HG03342 (cell line): ENCODE data around the gene EXPH5.
"Not testable (repeated sequence)": the region's sequence is repeated elsewhere in the genome, so short reads cannot be mapped to it uniquely, and the experiment has no call there.

ENCODE experiments used
- ATAC-seq: cut with Tn5 transposase; IDR thresholded peaks from one replicate; pipeline ENCODE4 v1.9.1; 2021; ENCODE audit warnings: mild to moderate bottlenecking, moderate library complexity; ENCODE audit not compliant: unreplicated experiment

Gene EXPH5

GRCh38 chr11:108606495-108607160 is 13.1 kb upstream of the EXPH5 start:
- ATAC-seq, result no peak

GRCh38 chr11:108606070-108606469 is 12.5 kb upstream of the EXPH5 start:
- no peak for ATAC-seq

- not testable (repeated sequence) for ATAC-seq
Measured at GRCh38 chr11:108602818-108603217, 9.2 kb upstream of the EXPH5 start.

DNA sequence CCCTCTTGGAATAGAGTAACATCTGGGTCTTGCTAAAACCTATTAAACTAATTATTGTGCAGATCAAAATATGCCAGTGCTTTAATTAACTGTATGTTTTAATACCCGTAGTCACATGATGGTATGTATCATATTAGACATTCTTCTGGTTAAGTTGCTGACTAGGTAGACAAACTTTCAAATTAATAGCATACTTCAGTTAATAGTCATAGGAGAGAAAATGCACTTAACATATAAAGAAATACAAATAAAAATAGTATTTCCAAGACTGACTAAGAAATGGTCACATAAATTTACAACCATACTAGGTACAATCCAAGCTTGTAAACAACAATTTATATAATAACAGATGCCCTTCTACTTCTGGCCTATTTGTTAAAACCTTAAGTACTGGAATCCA is 7.6 kb upstream of the EXPH5 start:
- ATAC-seq, result no peak

DNA sequence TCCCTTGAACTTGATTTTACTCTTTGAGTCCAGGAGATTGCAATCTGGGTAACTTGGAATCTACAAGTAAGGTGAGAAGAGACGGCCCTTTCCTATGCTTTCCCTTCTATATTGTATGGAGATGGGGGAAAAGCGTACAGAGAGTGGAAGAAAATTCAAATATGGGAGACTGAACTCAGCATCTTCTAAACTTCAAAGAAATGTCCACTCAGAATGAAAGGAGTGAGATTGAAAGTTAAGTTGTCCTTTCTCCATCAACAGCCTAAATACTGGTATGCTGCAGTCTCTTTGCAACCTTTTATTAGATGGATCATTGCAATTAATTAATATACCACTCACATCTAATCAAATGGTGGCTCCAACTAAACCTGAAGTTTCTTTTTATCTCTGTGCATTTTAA is 6.4 kb upstream of the EXPH5 start:
- no peak for ATAC-seq

DNA sequence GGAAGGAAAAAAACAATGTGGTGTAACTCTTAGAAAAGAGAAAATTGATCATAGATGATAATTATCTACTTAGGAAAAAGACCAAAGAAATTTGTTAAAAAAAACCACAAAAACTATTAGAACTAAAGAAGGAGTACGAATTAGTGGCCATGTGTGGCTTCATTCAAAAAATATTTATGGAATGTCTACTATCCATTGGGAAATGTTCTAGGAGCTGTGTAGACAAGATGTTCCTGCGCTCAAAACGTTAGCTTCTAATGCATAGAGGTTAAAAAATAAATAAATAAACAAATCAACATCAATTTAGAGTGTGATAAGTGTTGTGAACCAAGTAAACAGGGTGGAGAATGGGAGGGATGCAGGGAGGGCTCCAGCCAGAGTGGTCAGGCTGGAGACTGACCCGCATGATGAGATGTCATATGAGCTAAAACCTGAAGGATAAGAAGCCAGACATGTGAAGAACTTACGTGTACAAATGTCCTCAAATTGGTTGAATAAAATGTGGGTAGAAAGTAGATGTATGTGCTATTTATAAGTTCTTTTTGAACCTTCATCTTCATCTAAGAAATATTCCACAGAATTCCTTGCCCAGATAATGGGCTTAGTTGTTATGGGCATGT is 4.3 kb upstream of the EXPH5 start:
- no peak for ATAC-seq

DNA sequence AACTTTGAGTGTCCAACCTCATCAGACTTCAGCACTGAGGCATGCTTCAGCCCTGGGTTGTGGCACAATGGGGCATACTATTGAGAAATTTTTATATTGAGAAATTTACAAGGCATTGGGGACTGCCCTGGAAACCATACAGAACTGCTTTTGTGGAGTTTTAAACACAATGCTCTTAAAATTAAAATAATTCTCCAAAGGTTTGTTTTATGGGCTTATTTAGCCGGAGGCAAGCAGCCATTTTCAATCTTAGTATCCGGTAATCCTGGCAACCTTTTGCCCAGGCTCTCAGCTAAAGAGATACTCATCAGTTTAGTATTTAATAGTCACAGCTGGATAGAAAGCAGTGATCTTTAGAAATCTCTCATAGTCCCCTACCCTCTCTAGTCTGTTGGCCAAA is 3.1 kb upstream of the EXPH5 start:
- no peak for ATAC-seq

- ATAC-seq, result no peak
Measured at GRCh38 chr11:108593923-108594434, 411 bp upstream of the EXPH5 start.

DNA sequence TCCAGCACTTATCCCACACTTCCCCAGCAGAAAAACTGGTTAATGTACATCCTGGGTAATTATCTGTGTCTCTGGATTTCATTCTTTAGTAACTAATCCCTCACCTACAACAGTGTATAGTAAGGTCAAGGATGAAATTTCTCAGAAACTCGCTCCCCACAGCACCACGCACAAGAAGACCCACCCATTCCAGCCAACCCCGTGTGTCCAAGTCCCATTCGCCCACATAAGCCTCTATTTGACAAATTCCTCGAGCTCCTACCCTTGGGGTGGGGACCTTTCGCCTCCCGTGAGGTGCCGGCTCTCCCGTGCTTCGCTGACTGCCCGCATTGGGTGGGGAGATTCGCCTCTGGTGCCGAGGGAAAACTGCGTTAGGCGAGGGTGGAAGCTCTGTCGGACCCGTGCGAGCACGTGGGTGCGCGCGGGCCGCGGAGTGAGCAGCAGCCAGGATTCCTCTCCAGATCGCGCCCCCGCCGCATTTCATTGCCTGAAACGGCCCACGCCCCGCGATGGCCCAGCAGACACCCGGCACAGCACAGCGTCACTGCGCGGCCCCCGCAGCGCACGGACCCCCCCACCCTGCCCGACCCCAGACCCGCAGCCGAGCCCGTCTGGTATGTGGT is 866 bp downstream of the EXPH5 start:
- peak; percentile 23 for ATAC-seq

DNA sequence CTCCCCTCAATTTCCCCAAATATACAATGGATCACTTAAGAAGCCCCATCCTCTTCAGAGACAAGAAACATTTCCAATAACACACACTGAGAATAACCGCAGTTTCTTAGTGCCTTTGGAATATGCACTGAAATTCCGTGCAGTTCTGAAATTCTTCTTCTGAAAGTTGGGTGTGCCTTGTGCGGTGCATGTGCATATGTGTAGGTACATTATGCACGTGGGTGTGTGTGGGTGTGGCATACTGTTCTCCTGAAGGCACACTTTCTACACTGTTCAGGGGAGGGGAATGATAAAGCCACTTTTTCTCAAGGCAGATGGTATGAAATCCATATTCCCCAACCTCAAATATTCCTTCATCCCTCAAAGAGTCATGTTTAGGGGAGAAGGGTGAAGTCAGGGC is 1.7 kb downstream of the EXPH5 start:
- ATAC-seq, result no peak

- ATAC-seq, result no peak
Measured at GRCh38 chr11:108589136-108589535, 4.4 kb downstream of the EXPH5 start.

DNA sequence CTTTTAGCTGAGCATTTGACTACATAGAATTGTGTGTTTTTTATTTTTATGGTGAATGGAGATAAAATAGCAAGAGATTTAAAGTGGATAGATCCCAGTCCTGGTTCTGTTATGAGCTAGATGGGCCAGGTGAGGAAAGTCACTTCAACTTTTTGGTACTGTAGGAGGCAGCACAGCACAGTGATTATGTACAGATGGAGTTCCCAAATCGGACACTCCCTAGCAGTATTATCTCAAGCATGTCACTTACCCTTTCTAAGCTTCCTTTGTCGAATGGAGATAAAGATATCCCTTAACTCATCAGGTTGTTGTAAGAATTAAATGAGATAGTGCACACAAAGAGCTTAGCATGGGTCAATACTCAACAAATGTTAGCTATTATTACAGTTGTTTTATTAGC is 5.3 kb downstream of the EXPH5 start:
- no peak for ATAC-seq

DNA sequence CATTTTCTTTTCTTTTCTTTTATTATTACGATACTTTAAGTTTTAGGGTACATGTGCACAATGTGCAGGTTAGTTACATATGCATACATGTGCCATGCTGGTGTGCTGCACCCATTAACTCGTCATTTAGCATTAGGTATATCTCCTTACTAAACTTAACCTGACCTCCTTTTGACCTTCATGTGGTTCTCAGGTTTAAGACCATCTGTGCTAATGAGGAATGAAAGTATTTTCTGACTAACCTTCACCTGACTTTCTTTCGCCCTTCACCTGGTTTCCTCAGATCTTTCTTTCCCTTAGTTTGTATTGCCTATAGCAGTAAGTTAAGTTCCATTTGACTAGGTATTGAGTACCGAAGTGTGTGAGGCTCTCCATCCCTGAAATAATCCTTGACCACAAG is 6.5 kb downstream of the EXPH5 start:
- no peak for ATAC-seq

- ATAC-seq, result no peak
Measured at GRCh38 chr11:108586600-108586999, 7.0 kb downstream of the EXPH5 start.

DNA sequence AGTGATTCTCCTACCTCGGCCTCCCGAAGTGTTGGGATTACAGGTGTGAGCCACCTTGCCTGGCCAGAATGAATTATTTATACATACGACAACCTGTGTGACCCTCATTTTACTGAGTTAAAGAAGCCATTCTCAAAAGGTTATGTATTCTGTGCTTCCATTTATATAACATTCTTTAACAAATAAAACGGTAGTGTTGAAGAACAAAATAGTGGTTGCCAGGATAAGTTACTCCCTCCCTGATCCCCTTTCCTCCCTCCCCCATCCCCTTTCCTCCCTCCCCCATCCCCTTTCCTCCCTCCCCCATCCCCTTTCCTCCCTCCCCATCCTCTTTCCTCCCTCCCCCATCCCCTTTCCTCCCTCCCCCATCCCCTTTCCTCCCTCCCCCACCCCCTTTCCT is 7.4 kb downstream of the EXPH5 start:
- ATAC-seq, result not testable (repeated sequence)

- no peak for ATAC-seq
Measured at GRCh38 chr11:108584973-108585372, 8.6 kb downstream of the EXPH5 start.

- no peak for ATAC-seq
Measured at GRCh38 chr11:108580645-108581044, 12.9 kb downstream of the EXPH5 start.

- ATAC-seq, result no peak
Measured at GRCh38 chr11:108580043-108580442, 13.5 kb downstream of the EXPH5 start.

DNA sequence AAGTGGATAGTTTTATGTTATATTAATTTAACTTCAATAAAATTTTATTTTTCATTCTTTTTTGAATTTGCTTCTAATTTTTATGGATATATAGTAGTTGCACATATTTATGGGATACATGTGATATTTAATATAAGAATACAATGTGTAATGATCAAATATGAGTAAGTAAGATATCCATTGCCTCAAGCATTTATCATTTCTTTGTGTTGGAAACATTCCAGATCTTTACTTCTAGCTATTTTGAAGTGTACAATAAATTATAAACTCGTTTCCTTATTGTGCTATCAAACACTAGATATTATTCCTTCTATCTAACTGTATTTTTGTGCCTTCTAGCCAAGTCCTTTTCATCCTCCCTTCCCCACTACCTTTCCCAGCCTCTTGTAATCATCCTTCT is 17.0 kb downstream of the EXPH5 start:
- no peak for ATAC-seq

DNA sequence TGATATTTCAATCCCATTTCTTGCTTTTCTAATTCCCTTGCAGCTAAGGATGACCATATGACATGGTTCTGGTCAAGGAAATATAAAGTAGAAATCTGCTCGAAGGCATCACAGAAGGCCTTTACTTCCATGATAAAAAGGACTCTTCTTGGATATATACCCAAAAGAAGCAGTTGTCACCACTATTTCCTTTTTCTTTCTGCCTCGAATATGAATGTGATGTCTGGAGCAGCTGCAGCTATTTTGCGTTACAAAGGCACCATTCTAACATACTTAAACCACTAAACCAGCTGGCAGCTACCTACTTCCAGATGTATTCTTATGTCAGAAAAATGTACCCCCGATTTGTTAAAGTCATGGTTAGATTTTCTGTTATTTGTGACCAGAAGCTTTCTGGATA is 18.9 kb downstream of the EXPH5 start:
- ATAC-seq, result no peak

DNA sequence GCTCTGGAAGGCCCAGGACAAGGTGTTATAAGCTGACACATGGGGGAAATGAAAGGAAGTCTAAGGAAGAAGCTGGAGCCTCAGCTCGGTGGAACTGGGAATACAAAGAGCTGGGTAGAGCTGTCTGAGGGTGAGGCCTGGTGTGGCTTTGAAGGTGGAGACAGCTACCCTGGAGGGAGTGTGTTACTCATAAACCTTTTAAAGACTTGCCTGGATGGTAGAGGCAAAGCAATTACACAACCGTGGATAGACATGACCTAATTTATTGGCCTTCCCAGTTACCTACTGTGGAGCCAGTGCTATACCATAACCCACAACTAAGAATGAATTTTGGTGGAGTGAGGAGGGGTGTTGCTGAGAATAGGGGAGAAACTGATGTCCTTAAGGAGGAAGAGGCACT is 22.6 kb downstream of the EXPH5 start:
- ATAC-seq, result no peak

- no peak for ATAC-seq
Measured at GRCh38 chr11:108569896-108570295, 23.7 kb downstream of the EXPH5 start.
